GM23338 (cell line): ENCODE data around the gene RYR2. TPM values are rescaled to one million over a fixed set of nuclear protein-coding genes. Genes with fewer than 3 reads are reported as not detected.

Source experiments
- ATAC-seq: fragments of 200-7000 bp; cut with Tn5 transposase; 3 replicates; pipeline ENCODE4 v1.9.1; 2020
- DNase-seq: peaks from one replicate; pipeline ENCODE4 v3.0.0-alpha.2; 2015; ENCODE audit warnings: low spot score
- H2AFZ ChIP-seq: fragments of 200-600 bp; sonication (generic); 2 replicates; pipeline ENCODE4 v1.8.0; 2016; ENCODE audit warnings: antibody characterized with exemption, mild to moderate bottlenecking, moderate library complexity
- H3F3A ChIP-seq: fragments of 200-600 bp; sonication (generic); replicated peaks from 2 replicates; pipeline ENCODE4 v1.8.0; 2017; ENCODE audit warnings: antibody characterized with exemption, mixed run types, low read depth
- H3K27ac ChIP-seq: fragments of 200-600 bp; sonication (generic); 2 replicates; pipeline ENCODE4 v1.6.1; 2016; ENCODE audit warnings: low read depth
- H3K27me3 ChIP-seq: fragments of 200-600 bp; sonication (generic); 2 replicates; pipeline ENCODE4 v1.8.0; 2016; ENCODE audit warnings: mild to moderate bottlenecking, mixed run types, moderate library complexity; ENCODE audit not compliant: insufficient read depth
- H3K36me3 ChIP-seq: fragments of 200-600 bp; sonication (generic); 2 replicates; pipeline ENCODE4 v1.8.0; 2016; ENCODE audit warnings: mild to moderate bottlenecking; ENCODE audit not compliant: insufficient read depth
- H3K4me1 ChIP-seq: fragments of 200-600 bp; sonication (generic); 2 replicates; pipeline ENCODE4 v1.8.0; 2016; ENCODE audit warnings: mild to moderate bottlenecking, moderate library complexity; ENCODE audit not compliant: insufficient read depth
- H3K4me2 ChIP-seq: fragments of 200-600 bp; sonication (generic); 2 replicates; pipeline ENCODE4 v1.7.1; 2017; ENCODE audit warnings: mixed run types
- H3K4me3 ChIP-seq: fragments of 200-600 bp; sonication (generic); 2 replicates; pipeline ENCODE4 v1.6.1; 2016; ENCODE audit warnings: mixed run types
- H3K79me2 ChIP-seq: fragments of 200-600 bp; sonication (generic); replicated peaks from 2 replicates; pipeline ENCODE4 v1.8.0; 2017; ENCODE audit warnings: mild to moderate bottlenecking; ENCODE audit not compliant: insufficient read depth
- H3K9me2 ChIP-seq: fragments of 200-600 bp; sonication (generic); 2 replicates; pipeline ENCODE4 v1.8.0; 2017; ENCODE audit not compliant: insufficient read depth
- H4K20me1 ChIP-seq: fragments of 200-600 bp; sonication (generic); replicated peaks from 2 replicates; pipeline ENCODE4 v1.8.0; 2017; ENCODE audit warnings: mild to moderate bottlenecking; ENCODE audit not compliant: insufficient read depth
- H3K27ac Mint-ChIP-seq: 2 replicates; pipeline ENCODE4 v1.8.0; 2020; ENCODE audit warnings: inconsistent platforms, mild to moderate bottlenecking, moderate library complexity, mixed read lengths
- H3K27me3 Mint-ChIP-seq: 3 replicates; pipeline ENCODE4 v1.8.0; 2022; ENCODE audit warnings: low read depth, mild to moderate bottlenecking, moderate library complexity, mixed read lengths, inconsistent platforms; ENCODE audit not compliant: insufficient read depth, poor library complexity
- H3K36me3 Mint-ChIP-seq: 3 replicates; pipeline ENCODE4 v1.8.0; 2021; ENCODE audit warnings: low read depth, mild to moderate bottlenecking, inconsistent platforms, moderate library complexity, mixed read lengths
- H3K4me1 Mint-ChIP-seq: 3 replicates; pipeline ENCODE4 v1.8.0; 2020; ENCODE audit warnings: mild to moderate bottlenecking, inconsistent platforms, mixed read lengths
- H3K4me3 Mint-ChIP-seq: 3 replicates; pipeline ENCODE4 v1.8.0; 2021; ENCODE audit warnings: moderate library complexity, mild to moderate bottlenecking, inconsistent platforms, mixed read lengths
- H3K9me3 Mint-ChIP-seq: 3 replicates; pipeline ENCODE4 v1.8.0; 2020; ENCODE audit warnings: moderate library complexity, mild to moderate bottlenecking, inconsistent platforms, mixed read lengths
- CREB1 ChIP-seq: fragments of 250-450 bp; sonication (Bioruptor Pico); IDR thresholded peaks from 2 replicates; pipeline ENCODE4 v1.5.0; 2020; ENCODE audit warnings: low read depth, mild to moderate bottlenecking, moderate library complexity
- CTCF ChIP-seq, 2 experiments: fragments of 200-600 bp in 1 of 2; sonication (generic) in 1 of 2; conservative IDR thresholded peaks; 2 replicates each; pipeline versions ENCODE4 v1.5.1 to v1.6.1; 2016 to 2017; ENCODE audit warnings: antibody characterized with exemption in 2 of 2, low read depth in 2 of 2, mild to moderate bottlenecking in 2 of 2, moderate library complexity in 1 of 2
- EZH2 ChIP-seq: fragments of 200-600 bp; sonication (generic); IDR thresholded peaks from one replicate; pipeline ENCODE4 v1.8.0; 2017; ENCODE audit warnings: antibody characterized with exemption, mild to moderate bottlenecking, low read depth; ENCODE audit not compliant: unreplicated experiment
- EZH2phosphoT487 ChIP-seq: fragments of 200-600 bp; sonication (generic); IDR thresholded peaks from one replicate; pipeline ENCODE4 v1.8.1; 2018; ENCODE audit warnings: antibody characterized with exemption; ENCODE audit not compliant: unreplicated experiment
- JUNB ChIP-seq: IDR thresholded peaks from one replicate; pipeline ENCODE4 v1.6.1; 2016; ENCODE audit warnings: antibody characterized with exemption; ENCODE audit not compliant: unreplicated experiment
- NANOG ChIP-seq: IDR thresholded peaks from 2 replicates; pipeline ENCODE4 v1.6.1; 2016; ENCODE audit warnings: antibody characterized with exemption, borderline replicate concordance
- POLR2AphosphoS5 ChIP-seq: IDR thresholded peaks from 2 replicates; pipeline ENCODE4 v1.6.1; 2016; ENCODE audit warnings: antibody characterized with exemption, low read depth
- STAT1 ChIP-seq: IDR thresholded peaks from one replicate; pipeline ENCODE4 v1.6.1; 2016; ENCODE audit warnings: antibody characterized with exemption; ENCODE audit not compliant: unreplicated experiment
- ZNF114 ChIP-seq: fragments of 250-450 bp; sonication (Bioruptor Pico); IDR thresholded peaks from 2 replicates; pipeline ENCODE4 v1.5.0; 2020; ENCODE audit warnings: mild to moderate bottlenecking, moderate library complexity
- ZNF331 ChIP-seq: fragments of 250-450 bp; sonication (Bioruptor Pico); IDR thresholded peaks from 2 replicates; pipeline ENCODE4 v1.5.0; 2020; ENCODE audit warnings: low read depth, mild to moderate bottlenecking, moderate library complexity
- polyA plus RNA-seq: library from polyadenylated mRNA; unstranded; fragments of >200 nt; fragmentation: Nextera tagmentation; extraction: Ambion mirVana; gene quantifications from 2 replicates; pipeline ENCODE4 v1.2.1, GENCODE V29; 2016
- total RNA-seq: library from RNA; depleted of rRNA; stranded (reverse); fragments of >200 nt; shearing (Covaris generic); gene quantifications from 2 replicates; pipeline ENCODE4 v1.2.3, GENCODE V29; 2014
- TF ChIP-seq, protein P1 (sequence below): IDR thresholded peaks from one replicate; pipeline ENCODE4 v1.6.1; 2018; ENCODE audit warnings: antibody characterized with exemption; ENCODE audit not compliant: unreplicated experiment
- TF ChIP-seq, protein P2 (sequence below): IDR thresholded peaks from 2 replicates; pipeline ENCODE4 v1.6.1; 2016; ENCODE audit warnings: antibody characterized with exemption
- TF ChIP-seq, protein P3 (sequence below): fragments of 250-450 bp; sonication (Bioruptor Pico); IDR thresholded peaks from 2 replicates; pipeline ENCODE4 v1.5.0; 2020; ENCODE audit warnings: mild to moderate bottlenecking, moderate library complexity

Gene RYR2
- total and polyA plus RNA-seq, 2 experiments from 2014 or later = 8.9 to 10.0 TPM

DNA sequence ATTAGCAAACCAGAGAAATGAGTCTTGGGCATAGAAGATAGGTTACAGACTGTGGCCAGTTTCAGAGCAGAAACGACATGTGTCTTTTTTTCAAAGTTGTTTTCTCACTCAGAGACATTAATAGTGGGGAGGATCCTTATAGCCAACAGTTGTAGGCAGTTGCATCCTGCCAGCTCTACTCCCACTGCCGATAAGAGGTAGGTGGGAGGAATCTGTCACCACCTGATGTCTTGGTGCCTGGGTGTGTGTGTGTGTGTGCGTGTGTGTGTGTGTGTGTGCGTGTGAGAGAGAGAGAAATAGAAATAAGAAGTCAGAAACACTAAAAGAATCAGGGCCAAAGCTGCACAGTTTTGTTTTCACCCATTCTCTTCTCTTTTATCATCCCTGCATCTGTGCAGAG is 629.3 kb downstream of the RYR2 start (continued):
- TF ChIP-seq JUNB = no peak
- no peak for TF ChIP-seq POLR2AphosphoS5

- Mint-ChIP-seq H3K27me3 (no peaks in the 10 kb centered on the region), H3K4me1 (peaks cover 13% of the 10 kb centered on the region), H3K36me3 (peaks cover 8% of the 10 kb centered on the region), H3K4me3 (no peak overlapping the region), H3K27ac (no peak overlapping the region), H3K9me3 (peaks cover 10% of the 10 kb centered on the region)
- H3K27ac ChIP-seq = no peak overlapping the region
- no peak for DNase-seq
- ATAC-seq = no peak
- H3K9me2 ChIP-seq = no peaks in the 10 kb centered on the region
- H3K79me2 ChIP-seq = no peaks in the 10 kb centered on the region
- H3K36me3 ChIP-seq = peaks cover 5% of the 10 kb centered on the region; the same call in 1 of the 2 replicates
- no peak overlapping the region for H3K4me2 ChIP-seq
- H3K27me3 ChIP-seq = no peaks in the 10 kb centered on the region
- H3F3A ChIP-seq = no peaks in the 10 kb centered on the region
- no peak overlapping the region for H3K4me3 ChIP-seq
- H3K4me1 ChIP-seq = peaks cover 9% of the 10 kb centered on the region; the same call in 1 of the 2 replicates
- H4K20me1 ChIP-seq = no peaks in the 10 kb centered on the region
- TF ChIP-seq ZNF114 (CRISPR knock-in tag) = no peak
- no peak for TF ChIP-seq CREB1 (CRISPR knock-in tag)
- TF ChIP-seq EZH2phosphoT487 = no peak
- TF ChIP-seq NANOG = no peak
- TF ChIP-seq, protein P1, sequence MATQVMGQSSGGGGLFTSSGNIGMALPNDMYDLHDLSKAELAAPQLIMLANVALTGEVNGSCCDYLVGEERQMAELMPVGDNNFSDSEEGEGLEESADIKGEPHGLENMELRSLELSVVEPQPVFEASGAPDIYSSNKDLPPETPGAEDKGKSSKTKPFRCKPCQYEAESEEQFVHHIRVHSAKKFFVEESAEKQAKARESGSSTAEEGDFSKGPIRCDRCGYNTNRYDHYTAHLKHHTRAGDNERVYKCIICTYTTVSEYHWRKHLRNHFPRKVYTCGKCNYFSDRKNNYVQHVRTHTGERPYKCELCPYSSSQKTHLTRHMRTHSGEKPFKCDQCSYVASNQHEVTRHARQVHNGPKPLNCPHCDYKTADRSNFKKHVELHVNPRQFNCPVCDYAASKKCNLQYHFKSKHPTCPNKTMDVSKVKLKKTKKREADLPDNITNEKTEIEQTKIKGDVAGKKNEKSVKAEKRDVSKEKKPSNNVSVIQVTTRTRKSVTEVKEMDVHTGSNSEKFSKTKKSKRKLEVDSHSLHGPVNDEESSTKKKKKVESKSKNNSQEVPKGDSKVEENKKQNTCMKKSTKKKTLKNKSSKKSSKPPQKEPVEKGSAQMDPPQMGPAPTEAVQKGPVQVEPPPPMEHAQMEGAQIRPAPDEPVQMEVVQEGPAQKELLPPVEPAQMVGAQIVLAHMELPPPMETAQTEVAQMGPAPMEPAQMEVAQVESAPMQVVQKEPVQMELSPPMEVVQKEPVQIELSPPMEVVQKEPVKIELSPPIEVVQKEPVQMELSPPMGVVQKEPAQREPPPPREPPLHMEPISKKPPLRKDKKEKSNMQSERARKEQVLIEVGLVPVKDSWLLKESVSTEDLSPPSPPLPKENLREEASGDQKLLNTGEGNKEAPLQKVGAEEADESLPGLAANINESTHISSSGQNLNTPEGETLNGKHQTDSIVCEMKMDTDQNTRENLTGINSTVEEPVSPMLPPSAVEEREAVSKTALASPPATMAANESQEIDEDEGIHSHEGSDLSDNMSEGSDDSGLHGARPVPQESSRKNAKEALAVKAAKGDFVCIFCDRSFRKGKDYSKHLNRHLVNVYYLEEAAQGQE = no peak
- TF ChIP-seq JUNB = no peak
- TF ChIP-seq, protein P2, sequence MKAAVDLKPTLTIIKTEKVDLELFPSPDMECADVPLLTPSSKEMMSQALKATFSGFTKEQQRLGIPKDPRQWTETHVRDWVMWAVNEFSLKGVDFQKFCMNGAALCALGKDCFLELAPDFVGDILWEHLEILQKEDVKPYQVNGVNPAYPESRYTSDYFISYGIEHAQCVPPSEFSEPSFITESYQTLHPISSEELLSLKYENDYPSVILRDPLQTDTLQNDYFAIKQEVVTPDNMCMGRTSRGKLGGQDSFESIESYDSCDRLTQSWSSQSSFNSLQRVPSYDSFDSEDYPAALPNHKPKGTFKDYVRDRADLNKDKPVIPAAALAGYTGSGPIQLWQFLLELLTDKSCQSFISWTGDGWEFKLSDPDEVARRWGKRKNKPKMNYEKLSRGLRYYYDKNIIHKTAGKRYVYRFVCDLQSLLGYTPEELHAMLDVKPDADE = no peak
- TF ChIP-seq CTCF (conservative IDR thresholded peaks at IDR 0.05; ENCODE audit: low read depth in 2 of 2) = no peak
- TF ChIP-seq ZNF331 = no peak
- no peak for TF ChIP-seq EZH2
- TF ChIP-seq STAT1 = no peak
- TF ChIP-seq POLR2AphosphoS5 = no peak
- TF ChIP-seq, protein P3, sequence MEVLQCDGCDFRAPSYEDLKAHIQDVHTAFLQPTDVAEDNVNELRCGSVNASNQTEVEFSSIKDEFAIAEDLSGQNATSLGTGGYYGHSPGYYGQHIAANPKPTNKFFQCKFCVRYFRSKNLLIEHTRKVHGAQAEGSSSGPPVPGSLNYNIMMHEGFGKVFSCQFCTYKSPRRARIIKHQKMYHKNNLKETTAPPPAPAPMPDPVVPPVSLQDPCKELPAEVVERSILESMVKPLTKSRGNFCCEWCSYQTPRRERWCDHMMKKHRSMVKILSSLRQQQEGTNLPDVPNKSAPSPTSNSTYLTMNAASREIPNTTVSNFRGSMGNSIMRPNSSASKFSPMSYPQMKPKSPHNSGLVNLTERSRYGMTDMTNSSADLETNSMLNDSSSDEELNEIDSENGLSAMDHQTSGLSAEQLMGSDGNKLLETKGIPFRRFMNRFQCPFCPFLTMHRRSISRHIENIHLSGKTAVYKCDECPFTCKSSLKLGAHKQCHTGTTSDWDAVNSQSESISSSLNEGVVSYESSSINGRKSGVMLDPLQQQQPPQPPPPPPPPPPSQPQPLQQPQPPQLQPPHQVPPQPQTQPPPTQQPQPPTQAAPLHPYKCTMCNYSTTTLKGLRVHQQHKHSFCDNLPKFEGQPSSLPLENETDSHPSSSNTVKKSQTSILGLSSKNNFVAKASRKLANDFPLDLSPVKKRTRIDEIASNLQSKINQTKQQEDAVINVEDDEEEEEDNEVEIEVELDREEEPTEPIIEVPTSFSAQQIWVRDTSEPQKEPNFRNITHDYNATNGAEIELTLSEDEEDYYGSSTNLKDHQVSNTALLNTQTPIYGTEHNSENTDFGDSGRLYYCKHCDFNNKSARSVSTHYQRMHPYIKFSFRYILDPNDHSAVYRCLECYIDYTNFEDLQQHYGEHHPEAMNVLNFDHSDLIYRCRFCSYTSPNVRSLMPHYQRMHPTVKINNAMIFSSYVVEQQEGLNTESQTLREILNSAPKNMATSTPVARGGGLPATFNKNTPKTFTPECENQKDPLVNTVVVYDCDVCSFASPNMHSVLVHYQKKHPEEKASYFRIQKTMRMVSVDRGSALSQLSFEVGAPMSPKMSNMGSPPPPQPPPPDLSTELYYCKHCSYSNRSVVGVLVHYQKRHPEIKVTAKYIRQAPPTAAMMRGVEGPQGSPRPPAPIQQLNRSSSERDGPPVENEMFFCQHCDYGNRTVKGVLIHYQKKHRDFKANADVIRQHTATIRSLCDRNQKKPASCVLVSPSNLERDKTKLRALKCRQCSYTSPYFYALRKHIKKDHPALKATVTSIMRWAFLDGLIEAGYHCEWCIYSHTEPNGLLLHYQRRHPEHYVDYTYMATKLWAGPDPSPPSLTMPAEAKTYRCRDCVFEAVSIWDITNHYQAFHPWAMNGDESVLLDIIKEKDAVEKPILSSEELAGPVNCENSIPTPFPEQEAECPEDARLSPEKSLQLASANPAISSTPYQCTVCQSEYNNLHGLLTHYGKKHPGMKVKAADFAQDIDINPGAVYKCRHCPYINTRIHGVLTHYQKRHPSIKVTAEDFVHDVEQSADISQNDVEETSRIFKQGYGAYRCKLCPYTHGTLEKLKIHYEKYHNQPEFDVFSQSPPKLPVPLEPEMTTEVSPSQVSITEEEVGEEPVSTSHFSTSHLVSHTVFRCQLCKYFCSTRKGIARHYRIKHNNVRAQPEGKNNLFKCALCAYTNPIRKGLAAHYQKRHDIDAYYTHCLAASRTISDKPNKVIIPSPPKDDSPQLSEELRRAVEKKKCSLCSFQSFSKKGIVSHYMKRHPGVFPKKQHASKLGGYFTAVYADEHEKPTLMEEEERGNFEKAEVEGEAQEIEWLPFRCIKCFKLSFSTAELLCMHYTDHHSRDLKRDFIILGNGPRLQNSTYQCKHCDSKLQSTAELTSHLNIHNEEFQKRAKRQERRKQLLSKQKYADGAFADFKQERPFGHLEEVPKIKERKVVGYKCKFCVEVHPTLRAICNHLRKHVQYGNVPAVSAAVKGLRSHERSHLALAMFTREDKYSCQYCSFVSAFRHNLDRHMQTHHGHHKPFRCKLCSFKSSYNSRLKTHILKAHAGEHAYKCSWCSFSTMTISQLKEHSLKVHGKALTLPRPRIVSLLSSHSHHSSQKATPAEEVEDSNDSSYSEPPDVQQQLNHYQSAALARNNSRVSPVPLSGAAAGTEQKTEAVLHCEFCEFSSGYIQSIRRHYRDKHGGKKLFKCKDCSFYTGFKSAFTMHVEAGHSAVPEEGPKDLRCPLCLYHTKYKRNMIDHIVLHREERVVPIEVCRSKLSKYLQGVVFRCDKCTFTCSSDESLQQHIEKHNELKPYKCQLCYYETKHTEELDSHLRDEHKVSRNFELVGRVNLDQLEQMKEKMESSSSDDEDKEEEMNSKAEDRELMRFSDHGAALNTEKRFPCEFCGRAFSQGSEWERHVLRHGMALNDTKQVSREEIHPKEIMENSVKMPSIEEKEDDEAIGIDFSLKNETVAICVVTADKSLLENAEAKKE = no peak
- no peak overlapping the region for H2AFZ ChIP-seq
These were observed 630.0 kb downstream of the RYR2 start for GRCh38 chr1:237671935-237672334.
